Gastroesophageal sphincter (tissue), 4 donors: Measurements from ENCODE around the gene RAB25. TPM values are rescaled to one million over a fixed set of nuclear protein-coding genes. Genes with fewer than 3 reads are reported as not detected.

Source experiments
- ATAC-seq: fragments of 150-250 bp; one replicate; pipeline ENCODE4 v1.9.1; 2016; ENCODE audit warnings: mild to moderate bottlenecking, moderate library complexity
- H3K27ac ChIP-seq, 4 donors: fragments of 200-600 bp; sonication (generic) in 3 of 4; 1 replicate in 3 of 4; 2 replicates in 1 of 4; pipeline ENCODE4 v1.5.1; 2016 to 2019
- H3K27me3 ChIP-seq: fragments of 200-600 bp; sonication (generic); one replicate; pipeline ENCODE4 v1.5.1; 2019
- H3K36me3 ChIP-seq, 2 donors: fragments of 200-600 bp; sonication (generic); one replicate each; pipeline ENCODE4 v1.5.1; 2019; ENCODE audit warnings: control low read depth in 1 of 2
- H3K4me1 ChIP-seq, 3 donors: fragments of 200-600 bp; sonication (generic); 1 replicate in 2 of 3; 2 replicates in 1 of 3; pipeline ENCODE4 v1.5.1; 2016 to 2019; ENCODE audit warnings: control low read depth in 2 of 3
- H3K4me3 ChIP-seq, 2 donors: fragments of 200-600 bp; sonication (generic); one replicate each; pipeline ENCODE4 v1.5.1; 2019; ENCODE audit warnings: mild to moderate bottlenecking in 1 of 2, moderate library complexity in 1 of 2
- H3K9me3 ChIP-seq, 3 donors: fragments of 200-600 bp; sonication (generic); one replicate each; pipeline ENCODE4 v1.5.1; 2017 to 2019; ENCODE audit warnings: control low read depth in 2 of 3
- EP300 ChIP-seq: sonication (generic); formaldehyde crosslinking; IDR thresholded peaks from one replicate; pipeline ENCODE4 v1.6.1; 2017; ENCODE audit warnings: antibody characterized with exemption, mild to moderate bottlenecking
- POLR2A ChIP-seq, 2 donors: fragments of 450-650 bp; IDR thresholded peaks; one replicate each; pipeline ENCODE4 v1.6.1; 2017; ENCODE audit warnings: antibody characterized with exemption in 2 of 2, mild to moderate bottlenecking in 2 of 2, moderate library complexity in 1 of 2
- POLR2AphosphoS5 ChIP-seq: sonication (generic); formaldehyde crosslinking; IDR thresholded peaks from one replicate; pipeline ENCODE4 v1.6.1; 2017; ENCODE audit warnings: antibody characterized with exemption
- WGBS, 2 donors: methylation state at CpG; one replicate each; pipeline ENCODE4 v1.1.5; 2018; ENCODE audit warnings: low coverage in 1 of 2; 5-methylcytosine and 5-hydroxymethylcytosine counted together
- total RNA-seq, 4 donors: library from RNA; depleted of rRNA; stranded (reverse); fragments of >200 nt; gene quantifications; one replicate each; pipeline ENCODE4 v1.1.0, GENCODE V29; 2016
- TF ChIP-seq, protein P1 (sequence below), 4 experiments: fragments of 200-600 bp in 2 of 4; fragments of 450-650 bp in 2 of 4; sonication (generic) in 1 of 4; IDR thresholded peaks; one replicate each; pipeline ENCODE4 v1.5.1; 2017 to 2019; ENCODE audit warnings: antibody characterized with exemption in 4 of 4, mild to moderate bottlenecking in 2 of 4, moderate library complexity in 2 of 4

RAB25 gene
- total RNA-seq, 4 donors from 2014 or later = 22.1 TPM; not detected in 3

GRCh38 chr1:156062189-156062588 is 1.2 kb downstream of the RAB25 start:
- peaks cover 0 to 14% of the 10 kb centered on the region in 2 donors for H3K36me3 ChIP-seq
- 50% methylated on average over 1 of the region's 3 CpGs; no CpG with 5 or more reads in 1 of the 2 donors for WGBS, 2 donors
- no peaks in the 10 kb centered on the region for H3K27me3 ChIP-seq
- H3K4me3 ChIP-seq = no peak overlapping the region
- no peak for TF ChIP-seq POLR2AphosphoS5
- TF ChIP-seq, protein P1, sequence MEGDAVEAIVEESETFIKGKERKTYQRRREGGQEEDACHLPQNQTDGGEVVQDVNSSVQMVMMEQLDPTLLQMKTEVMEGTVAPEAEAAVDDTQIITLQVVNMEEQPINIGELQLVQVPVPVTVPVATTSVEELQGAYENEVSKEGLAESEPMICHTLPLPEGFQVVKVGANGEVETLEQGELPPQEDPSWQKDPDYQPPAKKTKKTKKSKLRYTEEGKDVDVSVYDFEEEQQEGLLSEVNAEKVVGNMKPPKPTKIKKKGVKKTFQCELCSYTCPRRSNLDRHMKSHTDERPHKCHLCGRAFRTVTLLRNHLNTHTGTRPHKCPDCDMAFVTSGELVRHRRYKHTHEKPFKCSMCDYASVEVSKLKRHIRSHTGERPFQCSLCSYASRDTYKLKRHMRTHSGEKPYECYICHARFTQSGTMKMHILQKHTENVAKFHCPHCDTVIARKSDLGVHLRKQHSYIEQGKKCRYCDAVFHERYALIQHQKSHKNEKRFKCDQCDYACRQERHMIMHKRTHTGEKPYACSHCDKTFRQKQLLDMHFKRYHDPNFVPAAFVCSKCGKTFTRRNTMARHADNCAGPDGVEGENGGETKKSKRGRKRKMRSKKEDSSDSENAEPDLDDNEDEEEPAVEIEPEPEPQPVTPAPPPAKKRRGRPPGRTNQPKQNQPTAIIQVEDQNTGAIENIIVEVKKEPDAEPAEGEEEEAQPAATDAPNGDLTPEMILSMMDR (IDR thresholded peaks at IDR 0.05) = no peak
- no peak for TF ChIP-seq POLR2A (IDR thresholded peaks at IDR 0.05)
- TF ChIP-seq EP300 = no peak
- ATAC-seq = no peak
- no peaks in the 10 kb centered on the region for H3K9me3 ChIP-seq
- no peaks in the 10 kb centered on the region for H3K4me1 ChIP-seq
- H3K27ac ChIP-seq = no peak overlapping the region

GRCh38 chr1:156063997-156064285 is 3.0 kb downstream of the RAB25 start:
- 63 to 67% methylated on average over 2 of the region's 2 CpGs for WGBS, 2 donors
- TF ChIP-seq, protein P1 (IDR thresholded peaks at IDR 0.05) = no peak
- TF ChIP-seq EP300 (no peak), POLR2A (IDR thresholded peaks at IDR 0.05) (no peak), POLR2AphosphoS5 (no peak)
- no peak for ATAC-seq
- Histone ChIP-seq H3K27ac (no peak overlapping the region), H3K36me3 (no peaks in the 10 kb centered on the region), H3K27me3 (no peaks in the 10 kb centered on the region), H3K4me1 (no peaks in the 10 kb centered on the region), H3K4me3 (no peak overlapping the region), H3K9me3 (no peaks in the 10 kb centered on the region)

GRCh38 chr1:156064615-156065014 is 3.7 kb downstream of the RAB25 start:
- TF ChIP-seq POLR2AphosphoS5 (no peak), EP300 (no peak), POLR2A (IDR thresholded peaks at IDR 0.05) (no peak)
- TF ChIP-seq, protein P1 (IDR thresholded peaks at IDR 0.05) = no peak
- ATAC-seq = no peak
- Histone ChIP-seq H3K9me3 (no peaks in the 10 kb centered on the region), H3K36me3 (no peaks in the 10 kb centered on the region), H3K27ac (no peak overlapping the region), H3K27me3 (no peaks in the 10 kb centered on the region), H3K4me3 (no peak overlapping the region), H3K4me1 (no peaks in the 10 kb centered on the region)
- 100% methylated on average over 1 of the region's 2 CpGs; no CpG with 5 or more reads in 1 of the 2 donors for WGBS, 2 donors

DNA sequence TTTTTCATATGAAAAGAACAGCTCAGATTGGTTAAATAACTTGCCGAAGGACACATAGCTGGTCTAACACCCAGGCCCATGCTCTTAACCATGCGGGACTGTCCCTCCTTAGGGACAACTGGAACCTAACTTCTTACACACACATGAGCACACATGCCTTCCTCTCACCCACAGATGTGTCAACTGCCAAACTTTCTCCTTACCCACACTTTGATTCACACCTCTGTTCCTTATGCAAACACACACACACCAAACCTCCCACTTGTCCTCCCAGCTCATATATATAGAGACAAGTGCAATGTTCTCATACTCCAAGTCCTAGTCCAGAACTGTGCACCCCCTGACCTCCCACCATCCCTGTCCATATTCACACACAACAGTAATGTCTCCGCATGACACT is 4.3 kb downstream of the RAB25 start:
- 90% methylated on average over 3 of the region's 3 CpGs for WGBS, 2 donors
- no peak for ATAC-seq
- no peaks in the 10 kb centered on the region for H3K36me3 ChIP-seq
- no peak for TF ChIP-seq POLR2A (IDR thresholded peaks at IDR 0.05)
- TF ChIP-seq, protein P1 (IDR thresholded peaks at IDR 0.05) = no peak
- no peak for TF ChIP-seq EP300
- TF ChIP-seq POLR2AphosphoS5 = no peak
- H3K4me1 ChIP-seq = no peaks in the 10 kb centered on the region
- H3K9me3 ChIP-seq = no peaks in the 10 kb centered on the region
- no peak overlapping the region for H3K27ac ChIP-seq
- no peak overlapping the region for H3K4me3 ChIP-seq
- H3K27me3 ChIP-seq = no peaks in the 10 kb centered on the region

GRCh38 chr1:156065871-156066270 is 4.9 kb downstream of the RAB25 start:
- H3K4me3 ChIP-seq = no peak overlapping the region
- no peaks in the 10 kb centered on the region for H3K4me1 ChIP-seq
- TF ChIP-seq POLR2AphosphoS5 = no peak
- TF ChIP-seq EP300 = no peak
- no peak for TF ChIP-seq POLR2A (IDR thresholded peaks at IDR 0.05)
- TF ChIP-seq, protein P1 (IDR thresholded peaks at IDR 0.05) = no peak
- 53% methylated on average over 3 of the region's 16 CpGs; no CpG with 5 or more reads in 1 of the 2 donors for WGBS, 2 donors
- no peaks in the 10 kb centered on the region for H3K36me3 ChIP-seq
- no peak overlapping the region for H3K27ac ChIP-seq
- ATAC-seq = no peak
- H3K27me3 ChIP-seq = no peaks in the 10 kb centered on the region
- H3K9me3 ChIP-seq = no peaks in the 10 kb centered on the region
